ENCODE results near the gene HSPA1B. TPM values are rescaled to one million over a fixed set of nuclear protein-coding genes. Genes with fewer than 3 reads are reported as not detected.
A peak's percentile ranks its signal among the peaks of the same experiment; 100 is the strongest.

HSPA1B gene
- total and polyA plus RNA-seq, 2 of the 4 experiments (the other 2 are of a cell fraction), result 61.1 to 93.6 TPM

GRCh38 chr6:31794294-31794865 lies 33.2 kb upstream of the HSPA1B start:
- BruUV-seq (replicated peaks), result no TSS peak
- intact Hi-C loops (cut with micrococcal nuclease) (loop anchor here (2.0 kb wide), 1 partner anchor 56 kb away; no protein-coding TSS in a partner anchor), in situ Hi-C loops (cut with MboI; ENCODE audit: low sequenced_read_pairs) (no loop called here), dilution Hi-C loops (cut with HindIII; ENCODE audit: low sequenced_read_pairs, unreplicated experiment) (no loop called here)
- DNase-seq (peak; percentile 40), ATAC-seq (ENCODE audit: low read depth) (no peak)
- ChIA-PET POLR2A (ENCODE audit: unreplicated experiment) (interaction anchor here (0.6 kb wide), 1 partner anchor 187 kb away, joined by 3 read pairs; no protein-coding TSS in a partner anchor), CTCF (no interaction called here)
- Histone ChIP-seq H2AK5ac (ENCODE audit: low read depth, low read length) (peak overlapping the region; percentile 86; the same call in 1 of the 2 replicates), H2BK20ac (ENCODE audit: low read depth, low read length) (no peak overlapping the region), H3K9ac (ENCODE audit: low read depth, low read length) (peak overlapping the region; percentile 93), H3K23ac (ENCODE audit: low read depth, low read length) (peak overlapping the region; percentile 92), H3K36me3 (ENCODE audit: control insufficient read depth, insufficient read depth, low read length) (peaks cover 16% of the 10 kb centered on the region), H2AFZ (replicated peaks; ENCODE audit: low read length, poor library complexity) (peak overlapping the region; percentile 100), H3K27me3 (ENCODE audit: control insufficient read depth, insufficient read depth, low read length) (no peaks in the 10 kb centered on the region), H3K27ac (ENCODE audit: insufficient read depth, low read length) (peak overlapping the region; percentile 97), H4K5ac (ENCODE audit: low read depth, low read length) (peak overlapping the region; percentile 79), H3K4me2 (ENCODE audit: low read depth, low read length) (peak overlapping the region; percentile 98), H4K8ac (ENCODE audit: low read depth in 2 of 2, low read length in 2 of 2) (peak overlapping the region; percentile 81 to 82), H3K9me3 (ENCODE audit: control insufficient read depth, insufficient read depth, low read length) (no peaks in the 10 kb centered on the region), H3K14ac (replicated peaks; ENCODE audit: low read depth, low read length) (peak overlapping the region; percentile 39), H2BK15ac (ENCODE audit: low read depth, low read length) (no peak overlapping the region; the same call in 2 of the 3 replicates), H4K91ac (ENCODE audit: insufficient read depth, low read depth, low read length) (peak overlapping the region; percentile 69), H3K9me1 (ENCODE audit: insufficient read depth, low read length) (0 out of 2 replicates have a peak, but pooled peaks cover 3% of the 10 kb centered on the region), H2BK5ac (ENCODE audit: low read depth, low read length, poor library complexity, severe bottlenecking) (peak overlapping the region; percentile 100), H3K56ac (ENCODE audit: extremely low read depth, insufficient read depth, low read length) (peak overlapping the region; percentile 80; the same call in 1 of the 2 replicates), H3K18ac (ENCODE audit: low read depth, low read length) (peak overlapping the region; percentile 50; the same call in 1 of the 2 replicates), H2BK120ac (ENCODE audit: low read depth, low read length) (no peak overlapping the region), H3K4me3 (ENCODE audit: insufficient read depth, low read depth, low read length) (peak overlapping the region; percentile 77), H3K4me1 (ENCODE audit: control insufficient read depth, insufficient read depth, low read length) (no peaks in the 10 kb centered on the region; the same call in 1 of the 2 replicates), H4K20me1 (ENCODE audit: insufficient read depth, low read length) (no peaks in the 10 kb centered on the region), H2AK9ac (replicated peaks; ENCODE audit: low read depth, low read length, poor library complexity) (peak overlapping the region; percentile 100), H3K4ac (ENCODE audit: low read depth, low read length) (peak overlapping the region; percentile 98), H3K79me1 (ENCODE audit: low read depth in 1 of 2, low read length in 2 of 2) (peaks cover 0 to 46% of the 10 kb centered on the region in 2 experiments)
- TF ChIP-seq, protein P1, sequence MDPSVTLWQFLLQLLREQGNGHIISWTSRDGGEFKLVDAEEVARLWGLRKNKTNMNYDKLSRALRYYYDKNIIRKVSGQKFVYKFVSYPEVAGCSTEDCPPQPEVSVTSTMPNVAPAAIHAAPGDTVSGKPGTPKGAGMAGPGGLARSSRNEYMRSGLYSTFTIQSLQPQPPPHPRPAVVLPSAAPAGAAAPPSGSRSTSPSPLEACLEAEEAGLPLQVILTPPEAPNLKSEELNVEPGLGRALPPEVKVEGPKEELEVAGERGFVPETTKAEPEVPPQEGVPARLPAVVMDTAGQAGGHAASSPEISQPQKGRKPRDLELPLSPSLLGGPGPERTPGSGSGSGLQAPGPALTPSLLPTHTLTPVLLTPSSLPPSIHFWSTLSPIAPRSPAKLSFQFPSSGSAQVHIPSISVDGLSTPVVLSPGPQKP (IDR thresholded peaks at IDR 0.05; ENCODE audit: borderline replicate concordance, low read depth, low read length), result no peak
- TF ChIP-seq MAZ (IDR thresholded peaks at IDR 0.05; ENCODE audit: borderline replicate concordance, low read depth, low read length) (no peak), BHLHE40 (IDR thresholded peaks at IDR 0.05; ENCODE audit: low read depth, low read length) (peak; percentile 63; the same call in 1 of the 2 replicates)
- TF ChIP-seq, protein P2, sequence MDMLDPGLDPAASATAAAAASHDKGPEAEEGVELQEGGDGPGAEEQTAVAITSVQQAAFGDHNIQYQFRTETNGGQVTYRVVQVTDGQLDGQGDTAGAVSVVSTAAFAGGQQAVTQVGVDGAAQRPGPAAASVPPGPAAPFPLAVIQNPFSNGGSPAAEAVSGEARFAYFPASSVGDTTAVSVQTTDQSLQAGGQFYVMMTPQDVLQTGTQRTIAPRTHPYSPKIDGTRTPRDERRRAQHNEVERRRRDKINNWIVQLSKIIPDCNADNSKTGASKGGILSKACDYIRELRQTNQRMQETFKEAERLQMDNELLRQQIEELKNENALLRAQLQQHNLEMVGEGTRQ (IDR thresholded peaks at IDR 0.05; ENCODE audit: low read depth, low read length), result no peak
- 13% methylated on average over 4 of the region's 7 CpGs; no CpG with 5 or more reads in 1 of the 2 experiments for WGBS, 2 experiments (ENCODE audit: extremely low coverage in 2 of 2, insufficient read length in 1 of 2)

Measured in IMR-90 (cell line).